Measurements from ENCODE around the gene CFC1. TPM values are rescaled to one million over a fixed set of nuclear protein-coding genes. Genes with fewer than 3 reads are reported as not detected.
"Not testable (repeated sequence)": the region's sequence is repeated elsewhere in the genome, so short reads cannot be mapped to it uniquely, and the experiment has no call there.

The CFC1 gene
- polyA plus RNA-seq, 6 donors from 2014 or later: not detected

DNA sequence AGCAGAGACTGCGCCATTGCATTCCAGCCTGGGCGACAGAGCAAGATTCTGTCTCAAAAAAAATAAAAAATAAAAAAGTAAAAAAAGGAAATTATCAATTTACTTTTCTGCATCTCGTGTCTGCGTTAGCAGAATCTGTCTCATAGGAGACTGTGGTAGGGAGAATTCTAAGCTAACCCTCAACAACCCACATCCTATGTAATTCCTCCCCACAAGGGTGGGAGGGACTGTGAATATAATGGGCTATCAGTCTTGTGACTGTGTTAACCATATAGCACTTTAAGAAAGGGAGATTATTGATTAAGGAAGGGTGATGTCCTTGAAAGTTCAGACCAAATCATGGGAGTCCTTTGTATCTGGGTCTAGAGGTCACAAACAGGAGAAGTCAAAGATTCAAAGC lies 33.2 kb downstream of the CFC1 start:
- H3K27me3 Mint-ChIP-seq, H3K4me1 Mint-ChIP-seq, H3K4me3 Mint-ChIP-seq: not testable (repeated sequence)

DNA sequence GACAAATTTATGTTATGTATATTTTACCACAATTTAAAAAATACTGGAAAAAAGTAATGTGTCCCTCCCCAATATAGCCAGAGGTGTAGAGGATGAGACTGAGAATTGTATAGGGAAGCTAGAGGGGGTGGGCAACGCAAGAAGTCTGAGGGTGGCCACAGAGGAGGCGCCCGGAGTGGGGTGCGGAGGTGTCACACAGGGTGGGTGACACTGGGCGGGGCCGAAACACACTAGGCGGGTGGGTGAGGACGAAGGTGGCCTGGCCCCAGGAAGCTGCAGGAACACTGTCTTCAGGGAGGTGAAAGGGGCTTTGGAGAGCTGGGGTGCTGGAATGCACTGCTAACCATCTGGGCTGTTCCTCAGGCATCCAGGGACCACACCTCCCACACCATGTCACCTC lies 42.9 kb downstream of the CFC1 start:
- not testable (repeated sequence) for H3K9me3 Mint-ChIP-seq; ATAC-seq (ENCODE audit: low read depth in 2 of 2); DNase-seq; H3K27ac Mint-ChIP-seq; H3K36me3 Mint-ChIP-seq; H3K27me3 Mint-ChIP-seq; H3K4me1 Mint-ChIP-seq; H3K4me3 Mint-ChIP-seq

More for the DNA sequence above, 33.2 kb downstream of the CFC1 start:
- H3K27ac Mint-ChIP-seq; ATAC-seq (ENCODE audit: low read depth in 2 of 2); H3K36me3 Mint-ChIP-seq; H3K9me3 Mint-ChIP-seq; DNase-seq: not testable (repeated sequence)

DNA sequence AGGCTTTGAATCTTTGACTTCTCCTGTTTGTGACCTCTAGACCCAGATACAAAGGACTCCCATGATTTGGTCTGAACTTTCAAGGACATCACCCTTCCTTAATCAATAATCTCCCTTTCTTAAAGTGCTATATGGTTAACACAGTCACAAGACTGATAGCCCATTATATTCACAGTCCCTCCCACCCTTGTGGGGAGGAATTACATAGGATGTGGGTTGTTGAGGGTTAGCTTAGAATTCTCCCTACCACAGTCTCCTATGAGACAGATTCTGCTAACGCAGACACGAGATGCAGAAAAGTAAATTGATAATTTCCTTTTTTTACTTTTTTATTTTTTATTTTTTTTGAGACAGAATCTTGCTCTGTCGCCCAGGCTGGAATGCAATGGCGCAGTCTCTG lies 45.2 kb downstream of the CFC1 start:
- not testable (repeated sequence) for H3K27ac Mint-ChIP-seq; H3K4me3 Mint-ChIP-seq; H3K4me1 Mint-ChIP-seq; H3K9me3 Mint-ChIP-seq; H3K27me3 Mint-ChIP-seq; H3K36me3 Mint-ChIP-seq; DNase-seq; ATAC-seq (ENCODE audit: low read depth in 2 of 2)

DNA sequence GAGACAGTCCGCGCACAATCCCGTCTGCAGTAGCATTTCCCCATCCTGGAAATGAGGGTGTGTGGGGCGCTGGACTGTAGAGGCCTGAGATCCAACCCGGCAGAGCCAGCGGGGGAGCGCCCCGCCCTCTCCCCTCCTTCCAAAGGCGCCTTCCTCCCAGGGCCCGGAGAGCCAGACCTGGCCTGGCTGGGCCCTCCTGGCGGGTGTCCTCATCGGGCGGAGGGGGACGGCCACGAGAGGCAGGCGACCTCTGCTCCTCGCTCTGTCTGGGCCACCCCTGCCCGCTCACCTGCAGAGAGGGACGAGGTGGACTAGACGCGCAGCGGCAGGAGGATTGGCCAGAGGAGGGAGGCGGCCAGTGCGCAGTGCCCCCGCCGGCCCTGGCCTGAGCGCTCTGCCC lies 49.9 kb downstream of the CFC1 start:
- not testable (repeated sequence) for DNase-seq, H3K27ac Mint-ChIP-seq

DNA sequence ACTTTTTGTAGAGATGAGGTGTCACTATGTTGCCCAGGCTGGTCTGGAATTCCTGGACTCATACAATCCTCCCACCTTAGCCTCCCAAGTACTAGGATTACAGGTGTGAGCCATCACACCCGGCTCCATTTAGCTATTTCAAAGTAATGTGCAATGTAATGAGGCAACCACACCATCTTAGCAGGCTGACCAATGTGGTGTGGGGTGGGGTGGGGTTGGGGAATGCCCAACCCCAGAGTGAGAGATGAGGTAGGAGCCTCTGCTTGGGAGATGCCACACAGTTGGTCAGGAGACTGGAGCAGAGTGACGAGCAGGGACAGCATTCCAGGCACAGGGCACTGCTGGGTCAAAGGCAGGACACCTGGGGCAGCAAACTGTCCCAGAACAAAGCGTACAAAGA lies 51.0 kb downstream of the CFC1 start:
- not testable (repeated sequence) for H3K27ac Mint-ChIP-seq; H3K36me3 Mint-ChIP-seq; ATAC-seq (ENCODE audit: low read depth in 2 of 2); H3K27me3 Mint-ChIP-seq; H3K9me3 Mint-ChIP-seq; H3K4me3 Mint-ChIP-seq; H3K4me1 Mint-ChIP-seq; DNase-seq

More for the DNA sequence above, 49.9 kb downstream of the CFC1 start:
- not testable (repeated sequence) for H3K9me3 Mint-ChIP-seq; ATAC-seq (ENCODE audit: low read depth in 2 of 2); H3K27me3 Mint-ChIP-seq; H3K36me3 Mint-ChIP-seq; H3K4me1 Mint-ChIP-seq; H3K4me3 Mint-ChIP-seq

DNA sequence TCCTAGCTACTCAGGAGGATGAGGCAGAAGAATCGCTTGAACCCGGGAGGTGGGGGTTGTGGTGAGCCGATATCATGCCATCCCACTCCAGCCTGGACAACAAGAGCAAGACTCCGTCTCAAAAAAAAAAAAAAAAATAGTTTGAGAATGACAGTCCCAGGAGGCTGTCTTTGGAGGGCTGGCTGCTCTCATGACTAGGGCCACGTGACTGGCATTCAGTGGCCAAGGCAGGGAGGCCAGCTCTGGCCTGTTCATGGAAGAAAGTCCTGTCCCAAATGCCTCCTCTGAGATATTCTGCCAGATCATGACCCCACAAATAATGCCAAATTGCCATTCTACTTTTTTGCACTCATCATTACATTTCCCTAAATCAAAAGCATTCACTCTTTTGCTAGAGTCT lies 54.4 kb downstream of the CFC1 start:
- ATAC-seq (ENCODE audit: low read depth in 2 of 2); H3K4me1 Mint-ChIP-seq; DNase-seq; H3K27ac Mint-ChIP-seq; H3K36me3 Mint-ChIP-seq; H3K9me3 Mint-ChIP-seq; H3K27me3 Mint-ChIP-seq; H3K4me3 Mint-ChIP-seq: not testable (repeated sequence)

DNA sequence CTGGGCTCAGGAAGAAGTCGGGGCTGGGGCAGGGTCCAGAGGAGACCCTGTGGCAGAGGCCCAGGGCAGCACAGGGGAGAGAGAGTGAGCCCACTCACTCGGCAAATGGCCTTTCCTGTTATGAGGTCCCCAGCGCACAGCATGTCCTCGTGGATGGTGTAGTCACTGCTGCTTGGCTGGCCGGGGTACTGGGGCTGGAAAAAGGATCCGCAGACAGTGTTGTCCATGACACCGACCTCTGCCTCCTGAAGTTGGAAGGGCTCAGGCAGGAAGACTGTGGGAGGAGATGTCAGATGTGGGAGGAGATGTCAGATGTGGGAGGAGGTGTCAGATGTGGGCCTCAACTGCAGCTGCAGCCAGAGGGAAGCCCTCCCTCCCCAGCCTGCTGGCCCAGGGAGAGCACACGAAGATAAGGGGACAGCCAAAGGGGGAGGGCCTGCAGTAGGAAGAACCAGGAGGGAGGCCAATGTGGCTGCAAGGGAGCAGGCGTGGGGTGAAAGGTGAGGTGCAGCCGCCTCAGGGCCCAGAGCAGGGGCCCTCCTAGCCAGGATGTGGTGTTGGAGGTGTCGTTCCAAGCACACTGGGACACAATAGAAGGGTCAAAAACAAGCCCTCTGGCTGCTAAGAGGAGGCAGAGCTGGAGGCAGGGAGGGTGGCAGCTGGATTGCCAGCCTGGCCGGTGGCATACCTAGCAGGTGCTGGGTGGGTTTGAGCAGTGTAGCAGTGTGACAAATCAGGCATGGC lies 55.4 kb downstream of the CFC1 start:
- not testable (repeated sequence) for ATAC-seq (ENCODE audit: low read depth in 2 of 2); DNase-seq; H3K4me1 Mint-ChIP-seq; H3K4me3 Mint-ChIP-seq; H3K36me3 Mint-ChIP-seq; H3K9me3 Mint-ChIP-seq; H3K27me3 Mint-ChIP-seq; H3K27ac Mint-ChIP-seq

DNA sequence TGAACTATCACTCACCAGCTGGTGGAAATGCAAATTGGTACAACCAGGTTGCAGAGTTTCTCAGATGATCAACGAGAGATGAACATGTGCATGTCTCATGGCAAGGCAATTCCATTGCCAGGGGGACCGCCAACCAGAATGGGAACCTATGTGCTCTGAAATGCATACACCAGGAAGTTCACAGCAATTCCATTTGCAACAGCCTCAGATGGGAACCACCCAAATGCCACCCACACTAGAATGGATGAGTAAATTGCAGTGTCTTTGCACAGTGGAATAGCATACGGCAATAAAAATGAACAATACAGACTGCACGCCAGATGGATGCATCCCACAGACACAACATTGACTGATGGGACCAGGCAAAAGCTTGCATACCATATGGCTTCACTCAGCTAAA lies 56.6 kb downstream of the CFC1 start:
- not testable (repeated sequence) for H3K4me3 Mint-ChIP-seq; H3K27ac Mint-ChIP-seq; ATAC-seq (ENCODE audit: low read depth in 2 of 2); DNase-seq; H3K36me3 Mint-ChIP-seq; H3K27me3 Mint-ChIP-seq; H3K9me3 Mint-ChIP-seq; H3K4me1 Mint-ChIP-seq

Other genes with a start within 250 kb of the CFC1 start
- gene PTPN18, start 243.5 kb downstream of the CFC1 start, polyA plus RNA-seq (ENCODE audit: low read depth in 6 of 6): 10 to 100 TPM; 57.8 to 83.3 (median 68.5) TPM
- not detected for gene POTEI, start 90.2 kb downstream of the CFC1 start, polyA plus RNA-seq (ENCODE audit: low read depth in 6 of 6)
- not detected for gene CFC1B, start 78.4 kb downstream of the CFC1 start, polyA plus RNA-seq (ENCODE audit: low read depth in 6 of 6)
- not detected for gene POTEJ, start 11.9 kb upstream of the CFC1 start, polyA plus RNA-seq (ENCODE audit: low read depth in 6 of 6)
- gene GPR148, start 129.5 kb upstream of the CFC1 start, polyA plus RNA-seq (ENCODE audit: low read depth in 6 of 6): not detected
- not detected for gene AMER3, start 156.0 kb upstream of the CFC1 start, polyA plus RNA-seq (ENCODE audit: low read depth in 6 of 6)
- gene ARHGEF4, start 237.3 kb upstream of the CFC1 start, polyA plus RNA-seq (ENCODE audit: low read depth in 6 of 6): not detected

Data from naive B cell (primary cell).